ENCODE results near the gene PON1.

Gene PON1

DNA sequence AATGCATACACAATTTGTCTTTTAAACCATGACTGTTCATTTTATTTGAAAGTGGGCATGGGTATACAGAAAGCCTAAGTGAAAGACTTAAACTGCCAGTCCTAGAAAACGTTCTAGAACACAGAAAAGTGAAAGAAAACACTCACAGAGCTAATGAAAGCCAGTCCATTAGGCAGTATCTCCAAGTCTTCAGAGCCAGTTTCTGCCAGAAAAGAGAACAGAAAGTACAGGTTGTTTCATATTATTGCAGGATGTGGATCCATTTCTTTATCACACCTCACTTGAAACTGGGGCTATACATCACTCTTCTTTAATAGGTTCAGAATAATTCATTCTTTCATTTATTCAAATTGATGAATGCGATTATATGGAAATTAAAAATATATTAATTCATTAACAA is 7.7 kb downstream of the PON1 start:
- DNase-seq: no peak

- DNase-seq: no peak
These were observed 11.8 kb downstream of the PON1 start for GRCh38 chr7:95312561-95312960.

- no peak for DNase-seq
These were observed 12.9 kb downstream of the PON1 start for GRCh38 chr7:95311389-95311788.

GRCh38 chr7:95309951-95310350 is 14.4 kb downstream of the PON1 start:
- DNase-seq: no peak

DNA sequence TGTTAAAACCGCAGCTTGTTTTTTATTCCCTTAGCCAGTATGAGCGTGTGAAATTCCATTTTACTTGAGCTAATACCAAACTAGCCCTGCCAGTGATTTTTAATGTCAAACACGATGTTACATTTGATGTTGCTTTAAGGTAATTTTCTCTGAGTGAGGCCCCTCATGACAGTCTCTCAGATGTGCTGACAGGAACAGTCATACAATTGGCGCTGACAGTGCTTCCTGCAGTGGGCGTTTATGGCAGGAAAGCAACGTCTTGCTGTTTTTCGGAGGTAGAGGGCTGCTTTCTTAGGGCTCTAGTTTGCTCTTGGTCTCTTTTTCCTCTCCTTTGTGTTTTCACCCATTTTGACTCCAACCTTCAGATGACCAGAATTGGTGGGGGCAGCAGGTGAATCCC is 19.3 kb downstream of the PON1 start:
- DNase-seq: no peak

DNA sequence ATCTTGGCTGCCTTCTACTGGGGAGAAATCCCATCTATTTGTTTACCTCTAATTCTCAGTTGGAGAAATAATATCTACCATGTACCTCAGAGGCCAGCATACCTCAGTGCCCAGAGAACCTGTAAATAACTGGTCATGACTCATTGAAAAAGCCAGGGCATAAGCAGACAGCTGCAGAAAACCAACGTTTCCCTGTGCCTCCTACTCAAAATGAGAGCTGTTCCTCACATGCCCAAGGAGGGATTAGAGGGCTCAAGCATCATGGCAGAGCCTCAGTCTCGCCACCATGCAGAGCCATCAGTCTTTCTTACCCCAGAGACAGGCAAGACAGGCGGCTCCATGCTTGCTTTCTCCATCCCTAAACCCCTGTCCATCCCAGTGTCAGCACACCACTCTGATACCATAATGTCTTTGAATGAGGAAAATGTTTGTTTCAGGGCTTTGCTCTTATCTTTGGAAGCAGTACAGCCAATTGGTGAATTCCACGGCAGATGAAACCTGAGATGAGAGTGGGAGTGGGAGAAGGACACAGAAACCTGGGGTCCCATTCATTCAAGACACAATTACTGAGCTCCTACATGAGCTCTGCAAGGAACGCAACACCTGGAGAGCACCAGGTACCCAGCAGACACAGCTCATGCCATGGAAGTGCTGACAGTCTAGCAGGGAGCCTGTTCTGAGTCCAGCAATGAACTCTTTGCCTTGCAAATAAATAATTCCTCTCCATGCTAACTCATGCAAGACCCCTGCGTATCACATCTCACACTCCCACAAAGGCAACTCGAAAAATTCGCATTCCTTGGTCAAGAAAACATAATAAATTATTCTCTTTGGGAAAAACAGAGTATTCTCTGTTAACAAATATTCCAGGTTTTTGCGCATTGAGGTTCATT is 21.1 kb downstream of the PON1 start:
- no peak for DNase-seq

GRCh38 chr7:95298091-95298490 is 26.2 kb downstream of the PON1 start:
- no peak for DNase-seq

DNA sequence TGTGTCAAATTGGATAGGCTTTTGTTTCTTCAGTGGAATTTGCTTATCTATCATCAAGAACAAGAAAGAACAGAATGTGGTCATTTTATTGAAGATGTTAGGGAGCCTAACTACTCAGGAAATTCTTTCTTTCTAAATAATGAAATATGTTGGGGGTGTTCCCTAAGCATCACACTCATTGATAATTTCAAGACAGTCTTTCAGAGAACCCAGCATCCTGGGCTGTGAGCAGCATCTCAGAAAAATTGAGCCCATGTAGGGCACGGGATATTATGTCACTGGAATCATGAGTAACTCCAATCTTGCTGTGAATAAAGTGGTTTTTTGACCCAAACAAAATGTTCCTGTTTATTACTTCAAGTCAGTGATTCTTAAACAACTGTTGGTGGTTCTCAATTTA is 27.3 kb downstream of the PON1 start:
- DNase-seq: no peak

DNA sequence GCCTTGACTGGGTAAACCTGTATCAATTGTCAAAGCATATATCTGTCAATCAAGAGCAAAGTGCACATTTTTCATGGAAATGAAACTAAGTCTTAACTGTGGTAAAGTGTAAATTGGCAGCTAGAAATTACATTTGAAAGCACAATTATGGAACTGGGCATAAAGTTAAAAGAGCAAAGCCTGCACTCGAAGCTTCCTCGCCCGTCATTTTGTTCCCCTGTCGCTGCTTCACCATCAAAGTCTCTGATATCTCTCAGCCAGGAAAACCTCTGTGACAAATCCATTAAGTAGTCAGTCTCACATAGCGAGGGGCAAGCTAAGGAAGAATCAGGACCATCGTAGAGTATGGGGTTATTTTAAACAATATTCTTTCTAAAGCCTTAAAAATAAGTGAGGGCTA is 27.9 kb downstream of the PON1 start:
- no peak for DNase-seq

DNA sequence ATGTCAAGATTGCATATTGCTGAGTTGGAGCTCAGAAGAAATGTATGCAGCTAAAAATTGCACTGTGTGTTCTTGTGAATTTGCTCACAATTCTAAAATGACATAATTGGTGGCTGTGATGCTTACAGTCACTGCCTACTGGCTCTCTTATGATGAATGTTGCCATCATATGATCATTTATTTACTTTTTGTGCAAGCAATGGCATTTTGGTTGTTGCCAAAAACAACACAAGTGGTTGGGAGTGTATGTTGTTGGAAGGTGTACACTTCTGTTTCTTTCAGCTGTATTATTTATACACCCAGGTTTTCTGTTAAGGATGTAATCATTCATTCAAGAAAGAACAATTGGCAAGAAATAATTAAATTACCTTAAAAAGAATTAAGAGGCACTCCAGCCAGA is 28.9 kb downstream of the PON1 start:
- no peak for DNase-seq

DNA sequence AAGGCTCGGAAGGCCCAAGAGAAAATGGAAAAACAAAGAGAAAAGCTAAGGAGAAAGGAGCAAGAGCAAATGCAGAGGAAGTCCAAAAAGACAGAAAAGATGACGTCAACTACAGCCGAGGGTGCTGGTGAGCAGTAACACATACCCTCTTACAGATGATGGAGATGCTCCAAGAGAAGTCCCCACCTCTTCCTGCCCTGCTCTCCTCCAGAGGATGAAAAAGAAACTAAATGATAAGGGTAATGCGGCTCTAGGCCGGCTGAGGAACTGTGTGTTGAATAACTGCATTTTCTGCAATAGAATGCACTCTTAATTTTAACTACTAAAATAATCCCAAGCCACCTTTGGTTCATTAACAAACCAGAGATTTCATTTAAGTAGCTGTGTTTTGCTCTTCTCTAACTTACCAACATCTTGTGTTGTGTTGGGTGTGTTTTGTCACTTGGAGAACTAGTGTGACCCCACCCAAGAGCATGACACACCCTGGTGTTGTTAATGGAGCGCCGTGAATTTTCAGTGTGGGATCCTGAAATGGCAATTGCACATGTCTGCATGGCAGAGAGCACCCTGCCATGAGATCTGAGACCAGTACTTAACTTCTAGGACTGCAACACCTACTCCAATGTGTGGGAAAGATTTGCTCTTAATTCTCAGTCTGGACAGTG is 34.0 kb downstream of the PON1 start:
- DNase-seq: no peak

- no peak for DNase-seq
These were observed 38.2 kb downstream of the PON1 start for GRCh38 chr7:95286096-95286495.

- DNase-seq: no peak
These were observed 44.9 kb downstream of the PON1 start for GRCh38 chr7:95279417-95279816.

DNA sequence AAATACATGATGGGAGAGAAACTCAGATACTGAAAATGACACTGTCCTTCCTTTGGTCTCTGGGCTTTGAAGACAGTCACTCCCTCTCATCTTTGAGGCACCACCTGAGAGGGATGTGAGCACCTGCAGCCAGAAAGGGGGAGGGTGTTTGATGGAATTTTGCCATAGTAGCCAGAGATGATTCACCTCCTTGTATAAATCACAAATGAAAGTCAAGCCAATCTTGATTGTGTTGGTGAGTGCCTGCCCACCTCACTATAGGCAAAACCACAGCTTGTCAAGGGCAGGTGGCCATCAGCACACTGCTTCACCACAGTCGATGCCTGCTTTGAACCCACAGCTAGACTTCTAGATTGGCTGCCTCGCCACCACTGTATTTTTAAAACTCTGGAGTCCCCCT is 48.2 kb downstream of the PON1 start:
- DNase-seq: no peak

DNA sequence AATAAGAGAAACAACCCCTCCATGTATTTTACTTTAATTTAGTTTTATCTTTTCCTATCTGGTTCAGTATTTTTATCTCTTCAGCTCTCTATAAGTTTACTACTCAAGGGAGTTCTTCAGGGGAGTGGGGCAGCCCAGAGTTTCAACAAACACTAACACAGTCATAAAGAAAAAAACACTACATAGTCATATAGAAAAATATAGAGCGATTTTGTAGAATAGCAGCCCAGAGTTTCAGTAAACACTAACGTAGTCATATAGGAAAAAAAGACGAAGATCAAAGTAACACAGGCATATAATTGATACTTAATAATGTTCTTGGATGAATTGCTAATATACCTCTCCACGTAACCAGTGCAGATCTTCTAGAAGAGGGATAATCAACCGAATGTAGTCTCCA is 54.7 kb downstream of the PON1 start:
- DNase-seq: no peak

GRCh38 chr7:95267754-95268153 is 56.6 kb downstream of the PON1 start:
- no peak for DNase-seq

DNA sequence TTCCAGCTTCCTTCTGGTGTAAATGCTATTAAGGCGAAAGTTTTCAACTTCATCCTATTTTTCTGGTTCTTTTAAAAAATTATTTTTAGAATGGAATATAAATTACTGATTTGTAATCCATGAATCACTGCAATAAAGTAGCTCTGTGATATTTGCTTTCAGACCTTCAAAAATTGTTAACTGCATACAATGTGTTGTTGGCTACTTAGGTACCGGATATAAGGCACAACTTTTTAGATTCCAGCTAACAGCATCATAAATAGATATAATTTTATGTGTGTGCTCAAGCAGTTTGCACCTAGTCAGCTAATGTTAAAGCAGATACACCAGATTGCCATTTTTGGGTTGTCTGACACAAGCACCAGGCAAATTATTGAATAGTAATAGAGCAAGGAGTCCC is 58.7 kb downstream of the PON1 start:
- DNase-seq: no peak

DNA sequence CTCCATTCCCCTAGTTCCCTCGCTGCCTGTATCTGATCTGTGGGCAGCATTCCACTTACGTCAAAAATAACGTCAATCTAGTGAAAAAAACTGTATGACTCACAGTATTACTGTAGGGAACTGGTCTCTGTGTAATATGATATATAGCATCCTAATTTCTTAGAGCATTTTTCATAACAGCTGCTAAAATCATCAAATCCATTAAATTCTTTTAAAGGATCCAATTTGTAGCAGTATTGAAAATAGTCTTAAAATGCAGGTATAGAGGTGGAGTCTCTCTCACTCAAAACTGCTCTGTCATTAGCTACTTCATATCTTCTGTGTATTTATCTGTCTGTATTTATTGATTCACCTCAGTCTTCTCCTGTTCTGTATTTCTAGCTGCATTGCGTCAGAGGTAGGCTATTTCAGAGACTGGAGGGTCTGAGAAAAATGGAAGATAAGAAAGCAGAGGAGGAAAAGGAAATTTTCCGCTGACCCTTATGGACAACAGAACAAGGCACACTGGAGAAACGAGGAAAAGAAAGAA is 59.9 kb downstream of the PON1 start:
- no peak for DNase-seq

- peak; percentile 44 for DNase-seq
These were observed 60.5 kb downstream of the PON1 start for GRCh38 chr7:95263785-95264362.

- no peak for DNase-seq
These were observed 61.5 kb downstream of the PON1 start for GRCh38 chr7:95262875-95263274.

GRCh38 chr7:95261895-95262415 is 62.4 kb downstream of the PON1 start:
- DNase-seq: no peak

DNA sequence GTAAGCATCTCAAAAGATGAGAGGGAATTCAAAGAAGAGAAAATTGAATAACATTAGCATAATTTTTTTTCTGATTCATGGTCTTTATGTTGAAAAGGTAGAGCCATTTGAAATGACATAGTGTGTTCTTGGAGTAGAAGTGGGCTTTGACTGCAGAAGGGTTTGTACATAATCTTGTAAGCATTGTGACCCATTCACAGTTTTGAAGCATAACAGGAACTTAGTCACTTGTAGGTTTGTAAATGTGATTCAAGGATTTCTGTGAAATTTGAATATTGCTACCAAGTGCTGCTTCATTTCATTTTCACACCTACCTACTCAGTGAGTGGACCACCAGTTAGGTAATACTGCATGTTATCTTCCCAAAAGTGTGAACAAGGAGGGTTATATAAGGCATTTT is 68.6 kb downstream of the PON1 start:
- DNase-seq: no peak

DNA sequence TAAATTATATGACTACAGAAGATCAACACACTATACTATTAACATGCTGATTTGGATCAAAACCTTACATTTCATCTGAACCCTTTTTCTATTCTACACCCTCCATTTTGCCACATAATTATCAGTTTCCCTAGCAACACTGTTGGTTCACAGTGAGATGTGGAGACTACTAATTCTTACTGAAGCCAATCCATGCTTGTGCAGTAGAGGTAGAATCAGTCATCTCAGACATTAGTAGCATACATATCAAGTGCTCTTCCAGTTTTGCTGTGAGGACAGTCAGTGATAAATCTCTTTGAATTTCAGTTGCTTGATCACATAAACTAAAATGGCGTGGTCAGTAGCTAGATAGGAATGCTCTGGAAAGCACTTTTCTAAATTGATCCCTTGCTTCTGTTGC is 70.3 kb downstream of the PON1 start:
- no peak for DNase-seq

GRCh38 chr7:95251966-95252365 is 72.4 kb downstream of the PON1 start:
- DNase-seq: no peak
